HG02970 (cell line): ENCODE data around the gene PRR5.

ENCODE experiments used
- ATAC-seq: cut with Tn5 transposase; IDR thresholded peaks from one replicate; pipeline ENCODE4 v1.9.1; 2021; ENCODE audit warnings: mild to moderate bottlenecking, moderate library complexity, moderate number of reproducible peaks; ENCODE audit not compliant: unreplicated experiment, low FRiP score

Gene PRR5

GRCh38 chr22:44782363-44782963, 80.5 kb downstream of the PRR5 start:
- ATAC-seq, result no peak

DNA sequence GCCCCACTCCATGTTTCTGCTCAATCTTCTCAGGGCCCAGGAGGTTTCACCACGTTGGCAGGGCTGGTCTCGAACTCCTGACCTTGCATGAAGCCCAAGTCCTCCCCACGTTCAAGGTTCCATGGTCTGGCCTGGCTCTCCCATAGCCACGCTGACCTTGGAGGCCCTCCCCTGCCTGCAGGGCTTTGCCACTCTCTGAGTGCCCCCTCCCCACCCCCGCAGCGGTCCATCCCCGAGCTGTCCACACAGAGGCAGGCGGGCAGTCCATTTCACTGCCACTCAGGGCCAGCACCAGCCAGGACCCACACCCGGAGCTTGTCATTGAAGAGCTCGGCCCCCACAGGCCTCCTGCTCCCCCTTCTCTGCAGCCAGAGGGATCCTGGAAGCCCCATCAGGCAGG, 81.1 kb downstream of the PRR5 start:
- no peak for ATAC-seq

GRCh38 chr22:44783581-44783980, 81.6 kb downstream of the PRR5 start:
- no peak for ATAC-seq

- ATAC-seq, result no peak
Observed at GRCh38 chr22:44786136-44786535, 84.1 kb downstream of the PRR5 start.

GRCh38 chr22:44786610-44787009, 84.6 kb downstream of the PRR5 start:
- no peak for ATAC-seq
